Common myeloid progenitor, CD34-positive (primary cell): ENCODE data around the gene SLC5A1.
"Not testable (repeated sequence)": the region's sequence is repeated elsewhere in the genome, so short reads cannot be mapped to it uniquely, and the experiment has no call there.

Experiments
- CTCF ChIA-PET: fragments of 350-600 bp; sonication (Branson Sonifier 250); formaldehyde crosslinking; loops from one replicate; lab custom pipeline; 2021; ENCODE audit warnings: antibody characterized with exemption; lab: Charles Lee
- POLR2A ChIA-PET: fragments of 350-600 bp; sonication (Branson Sonifier 250); formaldehyde crosslinking; loops from one replicate; lab custom pipeline; 2021; ENCODE audit warnings: antibody characterized with exemption; lab: Charles Lee
- DNase-seq, 3 donors: peaks; one replicate each; pipeline versions ENCODE4 v3.0.0 to v3.0.0-alpha.2; 2013
- H3K27ac ChIP-seq, 2 experiments: 1 replicate in 1 of 2; 2 replicates in 1 of 2; pipeline ENCODE4 v1.7.0; 2013; ENCODE audit warnings: inconsistent platforms in 2 of 2, low read length in 2 of 2, mild to moderate bottlenecking in 2 of 2, low read depth in 1 of 2, moderate library complexity in 1 of 2; ENCODE audit not compliant: severe bottlenecking in 2 of 2, insufficient read depth in 1 of 2, poor library complexity in 1 of 2
- H3K27me3 ChIP-seq, 5 experiments: replicated peaks in 2 of 5; 1 replicate in 3 of 5; 2 replicates in 2 of 5; pipeline versions ENCODE4 v1.6.1 to v1.7.0; 2013; ENCODE audit warnings: low read length in 4 of 5, mild to moderate bottlenecking in 2 of 5, moderate library complexity in 2 of 5, inconsistent platforms in 1 of 5; ENCODE audit not compliant: insufficient read depth in 5 of 5, control insufficient read depth in 4 of 5
- H3K36me3 ChIP-seq, 4 experiments: 1 replicate in 2 of 4; 2 replicates in 2 of 4; pipeline versions ENCODE4 v1.6.1 to v1.7.0; 2013; ENCODE audit warnings: low read length in 3 of 4, control low read depth in 1 of 4, mild to moderate bottlenecking in 1 of 4; ENCODE audit not compliant: control insufficient read depth in 4 of 4, insufficient read depth in 4 of 4
- H3K4me1 ChIP-seq, 4 experiments: 1 replicate in 3 of 4; 2 replicates in 1 of 4; pipeline versions ENCODE4 v1.6.1 to v1.7.1; 2013; ENCODE audit warnings: low read length in 3 of 4, mild to moderate bottlenecking in 3 of 4, control low read depth in 1 of 4, inconsistent platforms in 1 of 4, moderate library complexity in 1 of 4; ENCODE audit not compliant: control insufficient read depth in 4 of 4, insufficient read depth in 4 of 4; ENCODE audit errors: control extremely low read depth in 1 of 4
- H3K4me3 ChIP-seq, 7 experiments: 1 replicate in 4 of 7; 2 replicates in 3 of 7; pipeline versions ENCODE4 v1.5.1 to v1.7.0; 2013; ENCODE audit warnings: mild to moderate bottlenecking in 7 of 7, low read length in 6 of 7, moderate library complexity in 6 of 7, inconsistent platforms in 2 of 7, low read depth in 2 of 7, control low read depth in 1 of 7; ENCODE audit not compliant: insufficient read depth in 4 of 7, control insufficient read depth in 1 of 7; ENCODE audit errors: extremely low read depth in 1 of 7
- H3K9me3 ChIP-seq, 5 experiments: 1 replicate in 4 of 5; 2 replicates in 1 of 5; pipeline versions ENCODE4 v1.6.1 to v1.7.1; 2013; ENCODE audit warnings: low read length in 4 of 5, mild to moderate bottlenecking in 2 of 5, inconsistent platforms in 1 of 5, low read depth in 1 of 5, moderate library complexity in 1 of 5; ENCODE audit not compliant: control insufficient read depth in 4 of 5, insufficient read depth in 2 of 5; ENCODE audit errors: control extremely low read depth in 1 of 5
- WGBS: methylation state at CpG from one replicate; pipeline ENCODE4 v1.1.5; 2013; ENCODE audit not compliant: insufficient coverage; 5-methylcytosine and 5-hydroxymethylcytosine counted together

SLC5A1 gene

GRCh38 chr22:32130464-32130863 is 87.4 kb downstream of the SLC5A1 start:
- POLR2A ChIA-PET, result interaction anchor here (0.7 kb wide), 1 partner anchor 45 kb away, joined by 4 read pairs; no protein-coding TSS in a partner anchor
- DNase-seq, result no peak
- Histone ChIP-seq H3K27me3 (no peaks in the 10 kb centered on the region), H3K36me3 (no peaks in the 10 kb centered on the region), H3K4me3 (no peak overlapping the region), H3K27ac (no peak overlapping the region), H3K4me1 (no peaks in the 10 kb centered on the region), H3K9me3 (no peaks in the 10 kb centered on the region)
- CTCF ChIA-PET, result no interaction called here
- WGBS, result 80% methylated on average over 2 of the region's 2 CpGs

- no peak overlapping the region for H3K4me3 ChIP-seq
- ChIA-PET POLR2A (interaction anchor here (0.5 kb wide), 1 partner anchor 182 kb away, joined by 8 read pairs; no protein-coding TSS in a partner anchor), CTCF (no interaction called here)
- H3K9me3 ChIP-seq, result no peaks in the 10 kb centered on the region
- H3K36me3 ChIP-seq, result no peaks in the 10 kb centered on the region
- DNase-seq, result no peak
- no peak overlapping the region for H3K27ac ChIP-seq
- 95% methylated on average over 11 of the region's 11 CpGs for WGBS
- no peaks in the 10 kb centered on the region for H3K27me3 ChIP-seq
- H3K4me1 ChIP-seq, result no peaks in the 10 kb centered on the region
Observed at GRCh38 chr22:32132126-32132525, 89.1 kb downstream of the SLC5A1 start.

- WGBS, result no CpG with 5 or more reads among the region's 1 CpG
- Histone ChIP-seq H3K9me3 (no peaks in the 10 kb centered on the region), H3K4me1 (peaks cover 0 to 5% (median 3%) of the 10 kb centered on the region in 4 experiments), H3K36me3 (no peaks in the 10 kb centered on the region), H3K4me3 (no peak overlapping the region), H3K27me3 (no peaks in the 10 kb centered on the region), H3K27ac (no peak overlapping the region)
- DNase-seq, result no peak
- ChIA-PET POLR2A (no interaction called here), CTCF (no interaction called here)
Observed at GRCh38 chr22:32132783-32133182, 89.7 kb downstream of the SLC5A1 start.

GRCh38 chr22:32134796-32135195 is 91.7 kb downstream of the SLC5A1 start:
- H3K4me1 ChIP-seq, H3K9me3 ChIP-seq, CTCF ChIA-PET, H3K27ac ChIP-seq, H3K27me3 ChIP-seq, DNase-seq, H3K36me3 ChIP-seq, POLR2A ChIA-PET, H3K4me3 ChIP-seq: not testable (repeated sequence)
- WGBS, result 96% methylated on average over 12 of the region's 14 CpGs

- H3K27ac ChIP-seq, H3K36me3 ChIP-seq, H3K27me3 ChIP-seq, H3K4me3 ChIP-seq, CTCF ChIA-PET, POLR2A ChIA-PET, H3K9me3 ChIP-seq, DNase-seq, H3K4me1 ChIP-seq: not testable (repeated sequence)
- WGBS, result 100% methylated on average over 1 of the region's 3 CpGs
Observed at GRCh38 chr22:32135958-32136357, 92.9 kb downstream of the SLC5A1 start.

- H3K27me3 ChIP-seq, H3K36me3 ChIP-seq, CTCF ChIA-PET, H3K27ac ChIP-seq, H3K9me3 ChIP-seq, DNase-seq, POLR2A ChIA-PET: not testable (repeated sequence)
- H3K4me1 ChIP-seq, result peaks cover 0 to 12% (median 5%) of the 10 kb centered on the region in 4 experiments
- 92% methylated on average over 3 of the region's 4 CpGs for WGBS
- peak overlapping the region in 1 of 7 experiments; percentile 60 for H3K4me3 ChIP-seq
Observed at GRCh38 chr22:32136881-32137280, 93.8 kb downstream of the SLC5A1 start.

- CTCF ChIA-PET, H3K27me3 ChIP-seq, POLR2A ChIA-PET, H3K9me3 ChIP-seq, H3K36me3 ChIP-seq, H3K27ac ChIP-seq: not testable (repeated sequence)
- DNase-seq, result peak; percentile 69 to 90 (median 86)
- WGBS, result 54% methylated on average over 11 of the region's 16 CpGs
- peaks cover 0 to 21% (median 13%) of the 10 kb centered on the region in 4 experiments for H3K4me1 ChIP-seq
- H3K4me3 ChIP-seq, result peak overlapping the region in 5 of 7 experiments; percentile 29 to 80 (median 50)
Observed at GRCh38 chr22:32137731-32138324, 94.8 kb downstream of the SLC5A1 start.
